Measurements from ENCODE around the gene CDC42BPA. TPM values are rescaled to one million over a fixed set of nuclear protein-coding genes. Genes with fewer than 3 reads are reported as not detected.
"Not testable (repeated sequence)": the region's sequence is repeated elsewhere in the genome, so short reads cannot be mapped to it uniquely, and the experiment has no call there.

Gene CDC42BPA
- total RNA-seq, 1 experiment from 2014 or later = 25.2 TPM

GRCh38 chr1:227134686-227135314 lies 183.5 kb downstream of the CDC42BPA start:
- no peak overlapping the region for H3K4me3 Mint-ChIP-seq
- no peak for TF ChIP-seq HMGXB4 (CRISPR knock-in tag; IDR thresholded peaks at IDR 0.05)
- no peak for TF ChIP-seq TP53 (CRISPR knock-in tag; IDR thresholded peaks at IDR 0.05)
- TF ChIP-seq ERG (CRISPR knock-in tag; IDR thresholded peaks at IDR 0.05) = no peak
- no peak for TF ChIP-seq ATF2 (CRISPR knock-in tag; IDR thresholded peaks at IDR 0.05; ENCODE audit: borderline replicate concordance, low read depth)
- TF ChIP-seq HMGA2 (CRISPR knock-in tag; IDR thresholded peaks at IDR 0.05) = no peak
- TF ChIP-seq ZNF138 (CRISPR knock-in tag; conservative IDR thresholded peaks at IDR 0.05) = no peak
- TF ChIP-seq GABPB1 (CRISPR knock-in tag; IDR thresholded peaks at IDR 0.05) = no peak
- TF ChIP-seq JAZF1 (CRISPR knock-in tag; IDR thresholded peaks at IDR 0.05) = no peak
- TF ChIP-seq AR (CRISPR knock-in tag; IDR thresholded peaks at IDR 0.05) = no peak
- no peak for TF ChIP-seq NFYB (CRISPR knock-in tag; conservative IDR thresholded peaks at IDR 0.05; ENCODE audit: low read depth)
- no peak for TF ChIP-seq USF1 (CRISPR knock-in tag; IDR thresholded peaks at IDR 0.05)
- no peak for TF ChIP-seq CDX4 (CRISPR knock-in tag; IDR thresholded peaks at IDR 0.05; ENCODE audit: borderline replicate concordance)
- TF ChIP-seq ATF6 (CRISPR knock-in tag; IDR thresholded peaks at IDR 0.05) = no peak
- TF ChIP-seq ZNF232 (CRISPR knock-in tag; IDR thresholded peaks at IDR 0.05) = no peak
- TF ChIP-seq IRF2 (CRISPR knock-in tag; IDR thresholded peaks at IDR 0.05; ENCODE audit: borderline replicate concordance, low read depth) = no peak
- ATAC-seq (no peak), DNase-seq (ENCODE audit: low spot score) (no peak)
- POLR2A ChIA-PET = no interaction called here
- H3K27me3 Mint-ChIP-seq (ENCODE audit: low read depth) = no peaks in the 10 kb centered on the region
- peaks cover 12% of the 10 kb centered on the region for H3K4me1 Mint-ChIP-seq
- H3K36me3 Mint-ChIP-seq = peaks cover 16% of the 10 kb centered on the region
- no peak overlapping the region for H3K27ac Mint-ChIP-seq
- CTCF ChIA-PET = no interaction called here
- peaks cover 4% of the 10 kb centered on the region for H3K9me3 Mint-ChIP-seq

- DNase-seq (ENCODE audit: low spot score); ATAC-seq; H3K4me1 Mint-ChIP-seq; H3K27ac Mint-ChIP-seq; H3K9me3 Mint-ChIP-seq; POLR2A ChIA-PET; H3K27me3 Mint-ChIP-seq (ENCODE audit: low read depth); CTCF ChIA-PET; H3K4me3 Mint-ChIP-seq: not testable (repeated sequence)
- H3K36me3 Mint-ChIP-seq = peaks cover 19% of the 10 kb centered on the region
Observed at GRCh38 chr1:227132695-227133094, 185.6 kb downstream of the CDC42BPA start.
